Peyer's patch (tissue), 4 donors: ENCODE data around the gene DHX57. TPM values are rescaled to one million over a fixed set of nuclear protein-coding genes. Genes with fewer than 3 reads are reported as not detected.

Source experiments
- DNase-seq, 3 donors: peaks; one replicate each; pipeline ENCODE4 v3.0.0-alpha.2; 2017 to 2019
- H3K27ac ChIP-seq, 4 donors: fragments of 200-600 bp; sonication (generic); one replicate each; pipeline ENCODE4 v1.5.1; 2016 to 2019
- H3K27me3 ChIP-seq, 2 donors: fragments of 200-600 bp; sonication (generic); one replicate each; pipeline ENCODE4 v1.5.1; 2019
- H3K36me3 ChIP-seq, 3 donors: fragments of 200-600 bp; sonication (generic); one replicate each; pipeline ENCODE4 v1.5.1; 2016 to 2019
- H3K4me1 ChIP-seq, 4 donors: fragments of 200-600 bp; sonication (generic); one replicate each; pipeline ENCODE4 v1.5.1; 2016 to 2019
- H3K4me3 ChIP-seq, 4 donors: fragments of 200-600 bp; sonication (generic); 1 replicate in 3 of 4; 2 replicates in 1 of 4; pipeline ENCODE4 v1.5.1; 2016 to 2019; ENCODE audit warnings: mild to moderate bottlenecking in 1 of 4
- H3K9me3 ChIP-seq, 4 donors: fragments of 200-600 bp; sonication (generic); one replicate each; pipeline ENCODE4 v1.5.1; 2016 to 2019; ENCODE audit warnings: mild to moderate bottlenecking in 1 of 4
- CTCF ChIP-seq, 6 experiments: fragments of 450-650 bp in 4 of 6; fragments of 200-600 bp in 2 of 6; sonication (generic) in 1 of 6; IDR thresholded peaks; one replicate each; pipeline ENCODE4 v1.5.1; 2017 to 2019; ENCODE audit warnings: antibody characterized with exemption in 6 of 6, mild to moderate bottlenecking in 3 of 6, moderate library complexity in 1 of 6
- POLR2A ChIP-seq, 2 donors: fragments of 450-650 bp; IDR thresholded peaks; one replicate each; pipeline ENCODE4 v1.5.1; 2017; ENCODE audit warnings: antibody characterized with exemption in 2 of 2, mild to moderate bottlenecking in 2 of 2, moderate library complexity in 2 of 2
- total RNA-seq, 4 donors: library from RNA; depleted of rRNA; stranded (reverse); fragments of >200 nt; gene quantifications; one replicate each; pipeline ENCODE4 v1.1.0, GENCODE V29; 2016

DHX57 gene
- total RNA-seq, 4 donors from 2014 or later, result 4.5 to 69.3 (median 7.3) TPM

- Histone ChIP-seq H3K4me3 (no peak overlapping the region), H3K9me3 (no peaks in the 10 kb centered on the region), H3K27ac (no peak overlapping the region), H3K36me3 (peaks cover 0 to under 1% (median 0%) of the 10 kb centered on the region in 3 donors), H3K4me1 (peaks cover 0 to 7% (median 0%) of the 10 kb centered on the region in 4 donors), H3K27me3 (no peaks in the 10 kb centered on the region)
- TF ChIP-seq POLR2A (IDR thresholded peaks at IDR 0.05), result no peak
- TF ChIP-seq CTCF (IDR thresholded peaks at IDR 0.05), result no peak
- DNase-seq, result no peak
Measured at GRCh38 chr2:38775921-38776225, 99.9 kb downstream of the DHX57 start.

- Histone ChIP-seq H3K9me3 (no peaks in the 10 kb centered on the region), H3K27me3 (no peaks in the 10 kb centered on the region), H3K36me3 (no peaks in the 10 kb centered on the region), H3K27ac (no peak overlapping the region), H3K4me3 (no peak overlapping the region), H3K4me1 (peaks cover 0 to 7% (median 0%) of the 10 kb centered on the region in 4 donors)
- DNase-seq, result no peak
- TF ChIP-seq POLR2A (IDR thresholded peaks at IDR 0.05) (no peak), CTCF (IDR thresholded peaks at IDR 0.05) (no peak)
Measured at GRCh38 chr2:38775097-38775920, 100.4 kb downstream of the DHX57 start.

- TF ChIP-seq POLR2A (IDR thresholded peaks at IDR 0.05) (no peak), CTCF (IDR thresholded peaks at IDR 0.05) (no peak)
- no peaks in the 10 kb centered on the region for H3K27me3 ChIP-seq
- H3K36me3 ChIP-seq, result no peaks in the 10 kb centered on the region
- no peaks in the 10 kb centered on the region for H3K9me3 ChIP-seq
- no peak overlapping the region for H3K27ac ChIP-seq
- DNase-seq, result no peak
- H3K4me1 ChIP-seq, result no peaks in the 10 kb centered on the region
- H3K4me3 ChIP-seq, result no peak overlapping the region
Measured at GRCh38 chr2:38771632-38772031, 104.1 kb downstream of the DHX57 start.

GRCh38 chr2:38765551-38765950 lies 110.2 kb downstream of the DHX57 start:
- Histone ChIP-seq H3K27me3 (no peaks in the 10 kb centered on the region), H3K9me3 (no peaks in the 10 kb centered on the region), H3K27ac (no peak overlapping the region), H3K4me3 (no peak overlapping the region), H3K36me3 (no peaks in the 10 kb centered on the region), H3K4me1 (no peaks in the 10 kb centered on the region)
- no peak for DNase-seq
- no peak for TF ChIP-seq CTCF (IDR thresholded peaks at IDR 0.05)
- no peak for TF ChIP-seq POLR2A (IDR thresholded peaks at IDR 0.05)

- no peak overlapping the region for H3K27ac ChIP-seq
- no peaks in the 10 kb centered on the region for H3K36me3 ChIP-seq
- no peak for TF ChIP-seq POLR2A (IDR thresholded peaks at IDR 0.05)
- TF ChIP-seq CTCF (IDR thresholded peaks at IDR 0.05), result no peak
- no peaks in the 10 kb centered on the region for H3K9me3 ChIP-seq
- no peaks in the 10 kb centered on the region for H3K4me1 ChIP-seq
- no peaks in the 10 kb centered on the region for H3K27me3 ChIP-seq
- no peak overlapping the region for H3K4me3 ChIP-seq
- DNase-seq, result no peak
Measured at GRCh38 chr2:38765149-38765548, 110.6 kb downstream of the DHX57 start.
